ENCODE results near the gene RGS12.

RGS12 gene

DNA sequence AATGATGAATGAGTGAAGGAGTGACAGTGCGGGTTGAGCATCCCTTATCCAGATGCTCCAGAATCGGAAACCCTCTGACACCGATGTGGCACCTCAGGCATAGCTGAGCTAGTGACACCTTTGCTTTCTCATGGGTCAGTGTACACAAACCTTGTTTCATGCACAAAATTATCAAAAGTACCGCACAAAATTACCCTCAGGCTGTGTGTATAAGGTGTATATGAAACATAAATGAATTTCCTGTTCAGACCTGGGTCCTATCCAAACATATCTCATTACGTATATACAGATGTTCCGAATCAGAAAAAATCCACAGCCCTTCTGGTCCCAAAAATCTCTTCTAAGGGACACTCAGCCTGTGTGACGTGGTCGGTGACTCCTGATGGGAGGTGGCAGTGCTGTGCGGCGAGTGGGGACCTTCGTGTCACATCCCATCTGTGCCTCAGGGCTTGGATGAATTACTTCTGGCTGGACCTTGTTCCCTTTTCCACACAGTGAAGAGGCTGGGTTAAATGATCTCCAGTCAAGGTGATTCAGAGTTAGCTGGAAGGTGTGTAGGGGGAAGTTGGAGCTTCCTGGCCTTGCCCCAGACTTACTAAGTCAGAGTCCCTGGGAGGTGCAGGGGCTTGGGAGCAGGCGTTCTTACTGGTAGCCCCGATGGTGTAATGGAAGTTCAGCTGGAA, 18.8 kb downstream of the RGS12 start:
- no peak overlapping the region for H2BK12ac ChIP-seq (ENCODE audit: low read length)
- no peak for DNase-seq
- no peak overlapping the region for H3K4me2 ChIP-seq (ENCODE audit: low read length)
- H3K27ac ChIP-seq (ENCODE audit: low read depth, low read length), result no peak overlapping the region
- H3K4me1 ChIP-seq (ENCODE audit: control insufficient read depth in 1 of 2, insufficient read depth in 2 of 2, low read length in 2 of 2), result no peaks in the 10 kb centered on the region
- H3K79me1 ChIP-seq (ENCODE audit: low read length), result no peaks in the 10 kb centered on the region
- H3K9ac ChIP-seq (ENCODE audit: low read length), result no peak overlapping the region
- no peak overlapping the region for H3K18ac ChIP-seq (ENCODE audit: low read length)
- peaks cover 4% of the 10 kb centered on the region for H3K9me3 ChIP-seq (ENCODE audit: insufficient read depth, low read depth, low read length)
- no peak overlapping the region for H3K4me3 ChIP-seq (ENCODE audit: low read depth, low read length)
- H3K36me3 ChIP-seq (ENCODE audit: control insufficient read depth in 1 of 2, insufficient read depth in 2 of 2, low read length in 2 of 2), result peaks cover 7 to 8% of the 10 kb centered on the region in 2 experiments
- no peak overlapping the region for H4K8ac ChIP-seq (ENCODE audit: low read depth, low read length)
- no peak overlapping the region for H2AFZ ChIP-seq (ENCODE audit: insufficient read depth, low read length, poor library complexity)
- no peak overlapping the region for H3K23ac ChIP-seq (ENCODE audit: low read length)
- H2AK5ac ChIP-seq (ENCODE audit: low read length), result no peak overlapping the region
- no peak overlapping the region for H3K4ac ChIP-seq (ENCODE audit: low read depth, low read length)
- WGBS (ENCODE audit: extremely low coverage, insufficient coverage, insufficient read length), result no CpG with 5 or more reads among the region's 13 CpGs
- H4K91ac ChIP-seq (ENCODE audit: low read depth, low read length), result no peak overlapping the region
- no peak overlapping the region for H2BK5ac ChIP-seq (ENCODE audit: low read depth, low read length, poor library complexity)
- no peak overlapping the region for H3K14ac ChIP-seq (ENCODE audit: low read length)
- no peaks in the 10 kb centered on the region for H3K79me2 ChIP-seq (ENCODE audit: control insufficient read depth, insufficient read depth, low read length, poor library complexity)
- no peaks in the 10 kb centered on the region for H3K27me3 ChIP-seq (ENCODE audit: insufficient read depth, low read length)
- no peak overlapping the region for H4K12ac ChIP-seq (ENCODE audit: low read depth, low read length)
- H2BK120ac ChIP-seq (ENCODE audit: insufficient read depth, low read length, poor library complexity), result no peak overlapping the region

DNA sequence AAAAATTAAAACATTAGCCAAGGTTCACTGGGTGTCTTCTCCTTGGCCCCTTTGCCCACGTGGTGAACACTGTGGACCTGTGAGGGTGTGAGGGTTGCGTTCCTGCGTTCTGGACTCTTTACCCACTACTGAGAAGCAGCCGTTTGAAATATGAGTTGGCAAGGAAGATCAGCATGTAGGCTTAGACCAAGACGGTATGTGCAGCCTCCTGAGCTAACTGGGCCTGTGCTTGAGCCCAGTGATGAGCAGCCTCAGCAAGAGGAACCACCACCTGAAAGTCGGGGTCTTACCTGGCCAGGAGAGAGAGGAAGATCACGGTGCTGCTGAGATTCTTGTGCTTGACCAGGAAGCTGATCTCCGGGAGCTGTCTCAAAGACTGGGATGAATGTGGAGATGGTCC, 19.5 kb downstream of the RGS12 start:
- H3K79me1 ChIP-seq (ENCODE audit: low read length), result no peaks in the 10 kb centered on the region
- no CpG with 5 or more reads among the region's 8 CpGs for WGBS (ENCODE audit: extremely low coverage, insufficient coverage, insufficient read length)
- H3K18ac ChIP-seq (ENCODE audit: low read length), result no peak overlapping the region
- no peak overlapping the region for H2AFZ ChIP-seq (ENCODE audit: insufficient read depth, low read length, poor library complexity)
- H3K4me3 ChIP-seq (ENCODE audit: low read depth, low read length), result no peak overlapping the region
- H3K9ac ChIP-seq (ENCODE audit: low read length), result no peak overlapping the region
- no peak overlapping the region for H3K23ac ChIP-seq (ENCODE audit: low read length)
- H3K4me1 ChIP-seq (ENCODE audit: control insufficient read depth in 1 of 2, insufficient read depth in 2 of 2, low read length in 2 of 2), result no peaks in the 10 kb centered on the region
- H3K27ac ChIP-seq (ENCODE audit: low read depth, low read length), result no peak overlapping the region
- no peak overlapping the region for H4K91ac ChIP-seq (ENCODE audit: low read depth, low read length)
- no peak overlapping the region for H4K8ac ChIP-seq (ENCODE audit: low read depth, low read length)
- no peak overlapping the region for H3K14ac ChIP-seq (ENCODE audit: low read length)
- no peak overlapping the region for H2BK12ac ChIP-seq (ENCODE audit: low read length)
- no peak overlapping the region for H2AK5ac ChIP-seq (ENCODE audit: low read length)
- no peak overlapping the region for H2BK5ac ChIP-seq (ENCODE audit: low read depth, low read length, poor library complexity)
- H3K79me2 ChIP-seq (ENCODE audit: control insufficient read depth, insufficient read depth, low read length, poor library complexity), result no peaks in the 10 kb centered on the region
- H3K27me3 ChIP-seq (ENCODE audit: insufficient read depth, low read length), result no peaks in the 10 kb centered on the region
- H4K12ac ChIP-seq (ENCODE audit: low read depth, low read length), result no peak overlapping the region
- no peak for DNase-seq
- H3K36me3 ChIP-seq (ENCODE audit: control insufficient read depth in 1 of 2, insufficient read depth in 2 of 2, low read length in 2 of 2), result peaks cover 14% of the 10 kb centered on the region in 2 experiments
- H2BK120ac ChIP-seq (ENCODE audit: insufficient read depth, low read length, poor library complexity), result no peak overlapping the region
- no peak overlapping the region for H3K4ac ChIP-seq (ENCODE audit: low read depth, low read length)
- peaks cover 9% of the 10 kb centered on the region for H3K9me3 ChIP-seq (ENCODE audit: insufficient read depth, low read depth, low read length)
- H3K4me2 ChIP-seq (ENCODE audit: low read length), result no peak overlapping the region

GRCh38 chr4:3313139-3313538, 20.3 kb downstream of the RGS12 start:
- H3K14ac ChIP-seq (ENCODE audit: low read length), result no peak overlapping the region
- no peak overlapping the region for H2BK12ac ChIP-seq (ENCODE audit: low read length)
- peaks cover 21 to 22% of the 10 kb centered on the region in 2 experiments for H3K36me3 ChIP-seq (ENCODE audit: control insufficient read depth in 1 of 2, insufficient read depth in 2 of 2, low read length in 2 of 2)
- WGBS (ENCODE audit: extremely low coverage, insufficient coverage, insufficient read length), result no CpG with 5 or more reads among the region's 9 CpGs
- no peak overlapping the region for H3K4me2 ChIP-seq (ENCODE audit: low read length)
- H4K91ac ChIP-seq (ENCODE audit: low read depth, low read length), result no peak overlapping the region
- no peak overlapping the region for H2AK5ac ChIP-seq (ENCODE audit: low read length)
- no peak overlapping the region for H2AFZ ChIP-seq (ENCODE audit: insufficient read depth, low read length, poor library complexity)
- H2BK120ac ChIP-seq (ENCODE audit: insufficient read depth, low read length, poor library complexity), result no peak overlapping the region
- no peak overlapping the region for H3K27ac ChIP-seq (ENCODE audit: low read depth, low read length)
- no peak overlapping the region for H3K4me3 ChIP-seq (ENCODE audit: low read depth, low read length)
- no peak overlapping the region for H2BK5ac ChIP-seq (ENCODE audit: low read depth, low read length, poor library complexity)
- no peak overlapping the region for H4K8ac ChIP-seq (ENCODE audit: low read depth, low read length)
- no peak overlapping the region for H3K4ac ChIP-seq (ENCODE audit: low read depth, low read length)
- no peak overlapping the region for H3K18ac ChIP-seq (ENCODE audit: low read length)
- H3K27me3 ChIP-seq (ENCODE audit: insufficient read depth, low read length), result no peaks in the 10 kb centered on the region
- no peaks in the 10 kb centered on the region for H3K79me2 ChIP-seq (ENCODE audit: control insufficient read depth, insufficient read depth, low read length, poor library complexity)
- H3K4me1 ChIP-seq (ENCODE audit: control insufficient read depth in 1 of 2, insufficient read depth in 2 of 2, low read length in 2 of 2), result no peaks in the 10 kb centered on the region
- H3K9me3 ChIP-seq (ENCODE audit: insufficient read depth, low read depth, low read length), result peaks cover 7% of the 10 kb centered on the region
- no peak overlapping the region for H3K23ac ChIP-seq (ENCODE audit: low read length)
- no peak overlapping the region for H3K9ac ChIP-seq (ENCODE audit: low read length)
- no peak for DNase-seq
- H4K12ac ChIP-seq (ENCODE audit: low read depth, low read length), result no peak overlapping the region
- no peaks in the 10 kb centered on the region for H3K79me1 ChIP-seq (ENCODE audit: low read length)

GRCh38 chr4:3313556-3314228, 20.9 kb downstream of the RGS12 start:
- Histone ChIP-seq H3K18ac (ENCODE audit: low read length) (no peak overlapping the region), H3K4ac (ENCODE audit: low read depth, low read length) (no peak overlapping the region), H2BK120ac (ENCODE audit: insufficient read depth, low read length, poor library complexity) (no peak overlapping the region), H4K8ac (ENCODE audit: low read depth, low read length) (no peak overlapping the region), H2BK12ac (ENCODE audit: low read length) (no peak overlapping the region), H3K27ac (ENCODE audit: low read depth, low read length) (no peak overlapping the region), H2BK5ac (ENCODE audit: low read depth, low read length, poor library complexity) (no peak overlapping the region), H4K12ac (ENCODE audit: low read depth, low read length) (no peak overlapping the region), H3K27me3 (ENCODE audit: insufficient read depth, low read length) (no peaks in the 10 kb centered on the region), H3K79me2 (ENCODE audit: control insufficient read depth, insufficient read depth, low read length, poor library complexity) (no peaks in the 10 kb centered on the region), H2AFZ (ENCODE audit: insufficient read depth, low read length, poor library complexity) (no peak overlapping the region), H3K36me3 (ENCODE audit: control insufficient read depth in 1 of 2, insufficient read depth in 2 of 2, low read length in 2 of 2) (peaks cover 26 to 28% of the 10 kb centered on the region in 2 experiments), H2AK5ac (ENCODE audit: low read length) (no peak overlapping the region), H3K14ac (ENCODE audit: low read length) (no peak overlapping the region), H3K79me1 (ENCODE audit: low read length) (no peaks in the 10 kb centered on the region), H3K23ac (ENCODE audit: low read length) (no peak overlapping the region), H4K91ac (ENCODE audit: low read depth, low read length) (no peak overlapping the region), H3K4me2 (ENCODE audit: low read length) (no peak overlapping the region), H3K4me1 (ENCODE audit: control insufficient read depth in 1 of 2, insufficient read depth in 2 of 2, low read length in 2 of 2) (no peaks in the 10 kb centered on the region), H3K9me3 (ENCODE audit: insufficient read depth, low read depth, low read length) (peaks cover 7% of the 10 kb centered on the region), H3K9ac (ENCODE audit: low read length) (no peak overlapping the region), H3K4me3 (ENCODE audit: low read depth, low read length) (no peak overlapping the region)
- DNase-seq, result no peak
- WGBS (ENCODE audit: extremely low coverage, insufficient coverage, insufficient read length), result no CpG with 5 or more reads among the region's 16 CpGs

Data from trophoblast cell (in vitro differentiated cells and primary cell).